Anterior cingulate cortex (tissue), 58 donors: ENCODE data around the gene TDRD7.
"Not testable (repeated sequence)": the region's sequence is repeated elsewhere in the genome, so short reads cannot be mapped to it uniquely, and the experiment has no call there.

Source experiments
- DNase-seq, 58 donors: peaks; one replicate each; lab custom pipeline; 2025; lab: John Stamatoyannopoulos, UW

The TDRD7 gene

DNA sequence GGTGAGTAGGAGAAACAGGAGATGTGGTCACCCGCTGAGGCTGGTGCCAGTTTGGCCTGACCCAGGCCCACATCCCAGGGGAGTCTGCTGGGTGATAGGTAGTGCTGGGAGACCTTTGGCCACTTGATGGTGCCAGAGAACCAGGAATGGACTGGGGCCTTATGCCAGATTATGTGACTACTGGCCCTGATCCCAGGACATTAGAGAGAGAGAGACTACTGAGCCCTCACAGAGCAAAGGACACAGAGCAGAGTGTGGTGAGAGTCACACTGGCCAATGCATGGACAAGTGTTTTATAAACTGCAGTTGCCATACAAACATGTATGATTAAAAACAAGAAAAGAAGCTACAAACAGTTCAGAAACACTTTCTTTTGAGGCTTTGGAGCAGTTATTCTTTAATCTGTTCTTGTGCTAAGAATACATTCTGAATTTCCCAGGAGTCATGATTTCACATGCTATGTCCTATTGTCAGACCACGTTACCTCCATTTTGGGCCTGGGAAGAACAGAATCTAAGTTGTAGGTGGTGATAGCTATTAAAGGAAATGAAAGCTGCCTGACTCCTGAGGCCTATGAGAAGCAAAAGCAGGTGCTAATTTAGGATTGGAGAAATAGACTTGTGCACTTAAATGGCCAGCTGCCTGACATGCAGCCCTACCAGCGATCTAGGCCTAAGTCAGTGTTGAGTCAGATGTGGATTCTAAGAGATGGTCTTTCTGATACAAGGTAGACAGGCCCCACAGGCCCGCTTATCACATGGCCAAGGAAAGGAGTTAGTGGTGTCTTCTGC lies 57.0 kb downstream of the TDRD7 start:
- DNase-seq = peak in 57 of 58 donors; percentile 5 to 90 (median 74)

DNA sequence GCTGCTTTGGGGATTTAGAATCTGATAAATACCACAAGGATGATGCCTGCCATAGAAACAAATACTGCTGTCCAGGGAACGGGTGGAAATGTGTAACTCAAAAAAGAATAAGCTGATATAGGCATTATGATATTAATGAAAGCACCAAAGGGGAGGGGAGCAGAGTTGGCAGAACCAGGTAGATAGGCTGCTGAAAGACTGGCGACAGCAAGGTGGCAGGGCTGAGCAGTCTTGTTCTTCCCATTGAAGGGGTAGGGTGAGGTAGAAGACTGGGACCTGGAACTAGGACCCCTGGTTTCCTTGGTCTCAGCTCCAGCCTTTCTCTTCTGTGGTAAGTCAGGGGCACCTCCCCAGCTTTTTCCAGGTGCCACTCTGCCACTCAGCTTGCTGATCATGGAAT lies 58.2 kb downstream of the TDRD7 start:
- DNase-seq = peak in 18 of 58 donors; percentile 1 to 18 (median 5)

- DNase-seq = peak in 10 of 58 donors; percentile 1 to 41 (median 10)
Observed at GRCh38 chr9:97473717-97474116, 61.8 kb downstream of the TDRD7 start.

DNA sequence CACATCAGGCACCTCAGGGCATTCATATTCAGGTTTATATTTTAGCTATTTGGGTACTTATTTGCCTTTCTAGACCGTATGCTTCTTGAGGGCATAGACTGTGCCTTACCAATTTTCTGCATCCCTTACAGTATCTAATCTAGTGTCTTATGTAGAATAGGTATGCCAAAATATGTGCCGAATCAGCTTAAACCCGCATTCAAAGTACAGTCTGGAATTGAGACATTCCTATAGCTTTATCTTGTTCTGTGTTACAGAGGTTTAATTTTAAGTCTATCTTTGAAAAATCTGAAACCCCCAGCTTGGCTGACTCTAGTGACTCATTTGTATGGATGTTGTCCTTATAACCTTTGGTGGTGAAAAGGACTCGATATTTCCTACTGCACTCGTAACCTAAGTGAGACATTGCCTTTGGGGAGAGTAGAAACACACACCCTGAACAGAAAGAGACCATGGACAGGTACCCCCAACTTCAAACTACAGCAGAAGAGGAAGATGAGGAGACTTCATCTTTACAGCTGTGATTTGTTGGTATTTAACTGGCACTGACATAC lies 62.6 kb downstream of the TDRD7 start:
- DNase-seq = no peak

GRCh38 chr9:97475059-97475458 lies 63.2 kb downstream of the TDRD7 start:
- no peak for DNase-seq

DNA sequence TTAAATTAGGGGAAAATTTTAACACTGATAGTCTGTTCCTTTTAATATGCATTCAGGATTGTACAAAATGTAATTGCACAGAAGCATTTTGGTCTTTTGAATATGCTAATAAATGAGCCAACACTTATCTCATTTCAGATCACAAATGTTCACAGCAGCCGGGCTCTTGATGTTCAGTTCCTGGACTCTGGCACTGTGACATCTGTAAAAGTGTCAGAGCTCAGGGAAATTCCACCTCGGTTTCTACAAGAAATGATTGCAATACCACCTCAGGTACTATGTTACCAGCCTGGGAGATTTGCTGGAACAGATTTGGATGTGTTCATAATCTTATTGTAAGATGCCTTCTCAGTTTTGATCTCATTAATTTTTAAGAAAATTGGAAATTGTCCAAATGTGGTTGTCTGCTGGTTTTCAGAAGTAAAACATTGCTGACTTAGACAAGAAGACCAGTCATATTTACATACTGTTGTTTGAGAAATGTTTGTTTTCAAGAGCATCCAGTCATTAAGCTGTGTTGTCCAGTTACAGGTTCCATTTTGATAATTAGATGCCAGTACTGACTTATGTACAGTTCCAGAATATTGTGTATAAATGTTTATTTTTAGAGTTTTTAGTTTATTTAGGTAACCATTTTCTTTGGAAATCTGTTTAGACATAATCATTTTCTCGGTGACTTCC lies 66.5 kb downstream of the TDRD7 start:
- no peak for DNase-seq

- no peak for DNase-seq
Observed at GRCh38 chr9:97479496-97480159, 67.7 kb downstream of the TDRD7 start.

GRCh38 chr9:97480174-97480573 lies 68.3 kb downstream of the TDRD7 start:
- DNase-seq = no peak

DNA sequence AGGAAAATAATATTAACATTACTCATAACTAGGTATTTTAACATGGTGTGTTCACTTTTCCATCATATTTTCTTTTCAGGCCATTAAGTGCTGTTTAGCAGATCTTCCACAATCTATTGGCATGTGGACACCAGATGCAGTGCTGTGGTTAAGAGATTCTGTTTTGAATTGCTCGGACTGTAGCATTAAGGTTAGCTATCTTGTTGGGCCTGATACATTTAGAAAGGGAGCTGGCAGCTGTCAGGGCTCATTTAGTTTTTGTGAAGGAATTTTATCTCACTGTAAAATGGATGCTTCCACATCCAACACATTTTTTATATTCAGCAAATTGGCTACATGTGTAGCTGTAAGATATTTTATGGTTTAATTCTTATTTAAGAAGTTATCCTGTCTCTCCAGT lies 68.9 kb downstream of the TDRD7 start:
- no peak for DNase-seq

DNA sequence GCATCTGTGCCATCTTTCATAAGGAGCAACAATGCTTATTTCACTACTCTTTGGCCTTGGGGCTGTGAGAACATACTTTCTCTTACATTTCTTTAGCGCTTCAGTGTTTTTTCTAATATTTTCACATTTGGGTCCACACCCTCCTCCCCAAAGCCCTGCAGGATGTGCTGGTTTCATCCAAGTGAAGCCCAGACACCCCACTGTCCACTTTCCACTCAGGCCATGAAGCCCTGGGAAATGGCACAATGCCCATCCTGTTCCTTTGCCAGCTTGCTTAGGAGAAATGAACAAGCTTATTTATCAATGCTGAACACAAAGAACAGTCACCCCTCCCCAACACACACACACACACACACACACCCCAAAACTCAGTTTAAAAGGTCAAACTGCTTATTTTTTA lies 72.2 kb downstream of the TDRD7 start:
- peak in 41 of 58 donors; percentile 7 to 85 (median 47) for DNase-seq

DNA sequence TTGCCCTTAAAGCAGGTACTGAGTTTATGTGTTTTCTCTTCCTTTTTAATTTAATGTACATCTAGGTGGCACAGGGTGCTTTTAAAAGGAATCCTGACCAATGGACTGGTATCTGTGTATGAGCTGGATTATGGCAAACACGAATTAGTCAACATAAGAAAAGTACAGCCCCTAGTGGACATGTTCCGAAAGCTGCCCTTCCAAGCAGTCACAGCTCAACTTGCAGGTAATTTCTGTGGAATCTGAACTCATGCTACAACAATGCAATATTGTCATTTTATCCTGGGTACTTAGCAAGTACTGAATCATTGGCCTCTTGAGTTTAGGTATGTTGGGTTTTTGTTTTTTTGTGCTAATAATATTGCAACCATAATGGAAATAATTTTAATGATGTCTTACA lies 75.2 kb downstream of the TDRD7 start:
- no peak for DNase-seq

DNA sequence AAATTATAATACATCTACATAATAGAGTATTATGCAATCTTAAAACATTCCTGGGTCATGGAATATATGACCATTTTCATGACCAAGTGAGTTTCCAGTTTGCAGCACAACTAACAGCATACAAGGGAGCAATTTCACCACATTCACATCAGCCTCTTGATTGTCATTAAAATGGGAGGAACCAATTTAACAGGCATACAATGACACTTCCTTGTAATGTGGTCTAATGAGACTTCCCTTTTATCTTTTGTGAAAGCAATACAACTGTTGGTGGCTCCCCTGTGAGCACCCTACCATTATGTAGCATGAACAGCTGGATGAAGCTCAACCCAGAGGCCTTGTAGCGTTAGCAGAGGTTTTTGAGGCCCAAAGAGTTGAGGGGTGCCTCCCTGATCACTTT lies 76.0 kb downstream of the TDRD7 start:
- no peak for DNase-seq

DNA sequence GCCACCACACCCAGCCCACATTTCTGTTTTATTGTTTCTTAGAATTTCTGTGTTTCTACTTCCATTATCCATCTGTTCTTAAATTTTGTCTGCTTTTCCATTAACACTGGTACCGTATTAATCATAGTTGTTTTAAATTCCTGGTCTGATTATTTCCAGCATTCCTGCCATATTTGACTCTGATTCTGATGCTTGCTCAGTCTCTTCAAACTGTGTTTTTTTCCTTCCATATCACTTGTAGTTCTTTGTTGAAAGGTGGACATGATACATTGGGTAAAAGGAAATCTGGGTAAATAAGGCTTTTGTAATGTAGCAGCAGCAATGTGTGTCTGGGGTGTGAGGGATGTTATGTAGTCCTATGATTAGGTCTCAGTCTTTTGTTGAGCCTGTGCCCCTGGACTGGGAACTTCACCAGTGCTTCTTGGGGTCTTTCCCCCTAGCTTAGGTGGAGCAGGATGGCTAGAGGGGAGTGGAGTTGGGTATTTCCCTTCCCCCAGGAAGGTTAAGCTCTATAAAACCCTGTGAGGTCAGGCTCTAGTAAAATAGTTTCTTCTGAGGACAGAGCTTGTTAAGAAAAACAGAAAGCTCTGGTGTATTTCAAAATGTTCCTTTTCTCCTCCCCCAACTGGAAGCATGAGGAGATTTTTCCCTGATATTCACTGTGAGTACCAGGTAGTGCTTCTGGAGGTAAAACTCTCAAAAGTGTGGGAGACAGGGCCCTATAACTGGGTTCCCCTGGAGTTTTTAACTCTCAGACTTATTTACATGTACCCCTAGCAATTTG lies 79.5 kb downstream of the TDRD7 start:
- DNase-seq = no peak

- not testable (repeated sequence) for DNase-seq
Observed at GRCh38 chr9:97497558-97498375, 85.9 kb downstream of the TDRD7 start.

DNA sequence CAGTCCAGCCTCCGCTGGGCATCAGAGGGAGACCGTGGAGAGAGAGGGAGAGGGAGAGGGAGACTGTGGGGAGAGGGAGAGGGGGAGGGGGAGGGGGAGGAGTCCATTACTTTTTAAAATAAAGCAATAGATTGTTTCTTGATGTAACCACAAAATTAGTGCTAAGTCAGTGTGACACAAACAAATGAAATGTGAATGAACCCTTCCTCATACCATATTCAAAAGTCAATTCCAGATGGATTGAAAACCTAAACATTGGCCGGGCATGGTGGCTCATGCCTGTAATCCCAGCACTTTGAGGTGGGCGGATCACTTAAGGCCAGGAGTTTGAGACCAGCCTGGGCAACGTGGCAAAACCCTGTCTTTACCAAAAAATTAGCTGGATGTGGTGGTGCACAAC lies 87.0 kb downstream of the TDRD7 start:
- DNase-seq = not testable (repeated sequence)

DNA sequence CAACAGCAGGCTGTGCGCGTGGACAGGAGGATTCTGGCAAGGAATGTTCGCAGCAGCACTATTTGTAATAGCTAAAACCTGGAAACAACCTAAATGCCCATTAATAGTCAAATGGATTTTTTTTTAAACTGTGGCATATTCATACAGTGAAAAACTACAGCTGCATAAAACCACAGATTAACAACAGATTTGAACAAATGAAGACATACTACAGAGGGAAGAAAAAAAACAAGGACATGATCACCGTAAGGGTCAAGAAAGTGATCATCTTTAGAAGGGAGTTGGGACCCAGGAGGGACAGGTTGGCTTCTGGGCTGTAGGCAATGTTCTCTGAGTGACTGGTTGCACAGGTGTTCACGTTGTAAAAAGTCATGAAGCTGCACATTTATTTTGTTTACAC lies 88.4 kb downstream of the TDRD7 start:
- no peak for DNase-seq

DNA sequence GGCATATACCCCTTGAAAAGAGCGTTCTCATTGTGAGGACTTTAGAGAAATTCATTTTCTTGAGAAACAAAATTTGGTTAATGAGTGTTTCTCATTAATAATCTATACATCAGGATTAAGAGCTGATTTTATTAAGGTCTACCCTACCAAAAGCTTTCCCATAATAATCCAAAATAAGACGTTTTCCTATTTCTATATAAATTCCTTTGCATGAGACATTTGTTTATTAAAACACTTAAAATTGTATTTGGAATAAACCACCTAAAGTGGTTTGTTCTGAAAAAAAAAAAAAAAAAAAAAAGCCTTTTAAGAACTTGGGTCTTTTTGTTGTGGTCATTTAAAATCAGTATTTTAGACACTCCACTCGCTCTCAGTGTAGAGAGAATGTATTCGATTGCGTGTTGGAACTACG lies 88.9 kb downstream of the TDRD7 start:
- DNase-seq = no peak

GRCh38 chr9:97501177-97501971 lies 89.5 kb downstream of the TDRD7 start, which contains the start of gene TMOD1:
TMOD1 (plus strand) TSS chr9:97501666; CDS start chr9:97524189, 22,523 bp downstream.
- DNase-seq = peak in 51 of 58 donors; percentile 15 to 82 (median 62)

- no peak for DNase-seq
Observed at GRCh38 chr9:97501972-97502221, 90.0 kb downstream of the TDRD7 start.
